Measurements from ENCODE around the gene ACAA1.

Gene ACAA1

GRCh38 chr3:38133557-38134405 is 3.1 kb downstream of the ACAA1 start:
- peaks cover 52% of the 10 kb centered on the region for H3K4me1 Mint-ChIP-seq (ENCODE audit: low read depth)
- no peak overlapping the region for H3K27ac Mint-ChIP-seq
- no peaks in the 10 kb centered on the region for H3K27me3 Mint-ChIP-seq
- H3K36me3 Mint-ChIP-seq (ENCODE audit: low read depth), result peaks cover 43% of the 10 kb centered on the region
- no peak overlapping the region for H3K4me3 Mint-ChIP-seq
- H3K9me3 Mint-ChIP-seq, result no peaks in the 10 kb centered on the region

- H3K27me3 Mint-ChIP-seq, result no peaks in the 10 kb centered on the region
- peaks cover 48% of the 10 kb centered on the region for H3K4me1 Mint-ChIP-seq (ENCODE audit: low read depth)
- H3K36me3 Mint-ChIP-seq (ENCODE audit: low read depth), result peaks cover 44% of the 10 kb centered on the region
Measured at GRCh38 chr3:38133209-38133556, 3.7 kb downstream of the ACAA1 start.

GRCh38 chr3:38131621-38132369 is 5.1 kb downstream of the ACAA1 start:
- Mint-ChIP-seq H3K4me1 (ENCODE audit: low read depth) (peaks cover 35% of the 10 kb centered on the region), H3K36me3 (ENCODE audit: low read depth) (peaks cover 54% of the 10 kb centered on the region), H3K9me3 (no peaks in the 10 kb centered on the region), H3K27me3 (no peaks in the 10 kb centered on the region), H3K27ac (no peak overlapping the region), H3K4me3 (no peak overlapping the region)

More at GRCh38 chr3:38133209-38133556, 3.7 kb downstream of the ACAA1 start:
- no peak overlapping the region for H3K4me3 Mint-ChIP-seq
- no peak overlapping the region for H3K27ac Mint-ChIP-seq
- H3K9me3 Mint-ChIP-seq, result no peaks in the 10 kb centered on the region

- Mint-ChIP-seq H3K9me3 (no peaks in the 10 kb centered on the region), H3K36me3 (ENCODE audit: low read depth) (peaks cover 54% of the 10 kb centered on the region), H3K4me3 (no peak overlapping the region), H3K27ac (peak overlapping the region; percentile 52), H3K4me1 (ENCODE audit: low read depth) (peaks cover 28% of the 10 kb centered on the region), H3K27me3 (no peaks in the 10 kb centered on the region)
Measured at GRCh38 chr3:38130631-38131065, 6.3 kb downstream of the ACAA1 start.

- Mint-ChIP-seq H3K4me3 (no peak overlapping the region), H3K27me3 (no peaks in the 10 kb centered on the region), H3K9me3 (no peaks in the 10 kb centered on the region), H3K27ac (no peak overlapping the region), H3K36me3 (ENCODE audit: low read depth) (peaks cover 58% of the 10 kb centered on the region), H3K4me1 (ENCODE audit: low read depth) (peaks cover 14% of the 10 kb centered on the region)
Measured at GRCh38 chr3:38129058-38129457, 7.9 kb downstream of the ACAA1 start.

- Mint-ChIP-seq H3K27ac (no peak overlapping the region), H3K4me3 (no peak overlapping the region), H3K36me3 (ENCODE audit: low read depth) (peaks cover 62% of the 10 kb centered on the region), H3K9me3 (no peaks in the 10 kb centered on the region), H3K4me1 (ENCODE audit: low read depth) (peaks cover 14% of the 10 kb centered on the region), H3K27me3 (no peaks in the 10 kb centered on the region)
Measured at GRCh38 chr3:38128303-38128655, 8.6 kb downstream of the ACAA1 start.

GRCh38 chr3:38127611-38128302 is 9.2 kb downstream of the ACAA1 start:
- Mint-ChIP-seq H3K4me1 (ENCODE audit: low read depth) (peaks cover 17% of the 10 kb centered on the region), H3K27ac (peak overlapping the region; percentile 41), H3K4me3 (no peak overlapping the region), H3K36me3 (ENCODE audit: low read depth) (peaks cover 64% of the 10 kb centered on the region), H3K9me3 (no peaks in the 10 kb centered on the region), H3K27me3 (no peaks in the 10 kb centered on the region)

- Mint-ChIP-seq H3K4me1 (ENCODE audit: low read depth) (peaks cover 20% of the 10 kb centered on the region), H3K9me3 (no peaks in the 10 kb centered on the region), H3K27ac (no peak overlapping the region), H3K4me3 (no peak overlapping the region), H3K36me3 (ENCODE audit: low read depth) (peaks cover 64% of the 10 kb centered on the region), H3K27me3 (no peaks in the 10 kb centered on the region)
Measured at GRCh38 chr3:38126121-38126892, 10.6 kb downstream of the ACAA1 start.

- no peak overlapping the region for H3K4me3 Mint-ChIP-seq
- no peak overlapping the region for H3K27ac Mint-ChIP-seq
- H3K36me3 Mint-ChIP-seq (ENCODE audit: low read depth), result peaks cover 58% of the 10 kb centered on the region
- no peaks in the 10 kb centered on the region for H3K9me3 Mint-ChIP-seq
- no peaks in the 10 kb centered on the region for H3K27me3 Mint-ChIP-seq
- H3K4me1 Mint-ChIP-seq (ENCODE audit: low read depth), result peaks cover 16% of the 10 kb centered on the region
Measured at GRCh38 chr3:38125305-38126120, 11.4 kb downstream of the ACAA1 start.

- no peak overlapping the region for H3K4me3 Mint-ChIP-seq
- no peaks in the 10 kb centered on the region for H3K27me3 Mint-ChIP-seq
- peaks cover 11% of the 10 kb centered on the region for H3K4me1 Mint-ChIP-seq (ENCODE audit: low read depth)
- no peaks in the 10 kb centered on the region for H3K9me3 Mint-ChIP-seq
- no peak overlapping the region for H3K27ac Mint-ChIP-seq
- H3K36me3 Mint-ChIP-seq (ENCODE audit: low read depth), result peaks cover 52% of the 10 kb centered on the region
Measured at GRCh38 chr3:38124324-38125122, 12.4 kb downstream of the ACAA1 start.

GRCh38 chr3:38122712-38123290 is 14.1 kb downstream of the ACAA1 start:
- peak overlapping the region; percentile 61 for H3K27ac Mint-ChIP-seq
- H3K36me3 Mint-ChIP-seq (ENCODE audit: low read depth), result peaks cover 47% of the 10 kb centered on the region
- H3K4me1 Mint-ChIP-seq (ENCODE audit: low read depth), result peaks cover 11% of the 10 kb centered on the region
- H3K9me3 Mint-ChIP-seq, result no peaks in the 10 kb centered on the region
- H3K4me3 Mint-ChIP-seq, result no peak overlapping the region
- H3K27me3 Mint-ChIP-seq, result no peaks in the 10 kb centered on the region

GRCh38 chr3:38121832-38122461 is 15.0 kb downstream of the ACAA1 start:
- Mint-ChIP-seq H3K27ac (no peak overlapping the region), H3K4me3 (no peak overlapping the region), H3K36me3 (ENCODE audit: low read depth) (peaks cover 39% of the 10 kb centered on the region), H3K27me3 (no peaks in the 10 kb centered on the region), H3K9me3 (no peaks in the 10 kb centered on the region), H3K4me1 (ENCODE audit: low read depth) (peaks cover 11% of the 10 kb centered on the region)

- peaks cover 35% of the 10 kb centered on the region for H3K36me3 Mint-ChIP-seq (ENCODE audit: low read depth)
Measured at GRCh38 chr3:38121451-38121831, 15.5 kb downstream of the ACAA1 start.

More at GRCh38 chr3:38121451-38121831, 15.5 kb downstream of the ACAA1 start:
- Mint-ChIP-seq H3K4me3 (no peak overlapping the region), H3K9me3 (no peaks in the 10 kb centered on the region), H3K4me1 (ENCODE audit: low read depth) (peaks cover 11% of the 10 kb centered on the region), H3K27ac (no peak overlapping the region), H3K27me3 (no peaks in the 10 kb centered on the region)
